Measurements from ENCODE around the gene CCPG1.
"Not testable (repeated sequence)": the region's sequence is repeated elsewhere in the genome, so short reads cannot be mapped to it uniquely, and the experiment has no call there.

Gene CCPG1, protein sequence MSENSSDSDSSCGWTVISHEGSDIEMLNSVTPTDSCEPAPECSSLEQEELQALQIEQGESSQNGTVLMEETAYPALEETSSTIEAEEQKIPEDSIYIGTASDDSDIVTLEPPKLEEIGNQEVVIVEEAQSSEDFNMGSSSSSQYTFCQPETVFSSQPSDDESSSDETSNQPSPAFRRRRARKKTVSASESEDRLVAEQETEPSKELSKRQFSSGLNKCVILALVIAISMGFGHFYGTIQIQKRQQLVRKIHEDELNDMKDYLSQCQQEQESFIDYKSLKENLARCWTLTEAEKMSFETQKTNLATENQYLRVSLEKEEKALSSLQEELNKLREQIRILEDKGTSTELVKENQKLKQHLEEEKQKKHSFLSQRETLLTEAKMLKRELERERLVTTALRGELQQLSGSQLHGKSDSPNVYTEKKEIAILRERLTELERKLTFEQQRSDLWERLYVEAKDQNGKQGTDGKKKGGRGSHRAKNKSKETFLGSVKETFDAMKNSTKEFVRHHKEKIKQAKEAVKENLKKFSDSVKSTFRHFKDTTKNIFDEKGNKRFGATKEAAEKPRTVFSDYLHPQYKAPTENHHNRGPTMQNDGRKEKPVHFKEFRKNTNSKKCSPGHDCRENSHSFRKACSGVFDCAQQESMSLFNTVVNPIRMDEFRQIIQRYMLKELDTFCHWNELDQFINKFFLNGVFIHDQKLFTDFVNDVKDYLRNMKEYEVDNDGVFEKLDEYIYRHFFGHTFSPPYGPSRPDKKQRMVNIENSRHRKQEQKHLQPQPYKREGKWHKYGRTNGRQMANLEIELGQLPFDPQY

DNA sequence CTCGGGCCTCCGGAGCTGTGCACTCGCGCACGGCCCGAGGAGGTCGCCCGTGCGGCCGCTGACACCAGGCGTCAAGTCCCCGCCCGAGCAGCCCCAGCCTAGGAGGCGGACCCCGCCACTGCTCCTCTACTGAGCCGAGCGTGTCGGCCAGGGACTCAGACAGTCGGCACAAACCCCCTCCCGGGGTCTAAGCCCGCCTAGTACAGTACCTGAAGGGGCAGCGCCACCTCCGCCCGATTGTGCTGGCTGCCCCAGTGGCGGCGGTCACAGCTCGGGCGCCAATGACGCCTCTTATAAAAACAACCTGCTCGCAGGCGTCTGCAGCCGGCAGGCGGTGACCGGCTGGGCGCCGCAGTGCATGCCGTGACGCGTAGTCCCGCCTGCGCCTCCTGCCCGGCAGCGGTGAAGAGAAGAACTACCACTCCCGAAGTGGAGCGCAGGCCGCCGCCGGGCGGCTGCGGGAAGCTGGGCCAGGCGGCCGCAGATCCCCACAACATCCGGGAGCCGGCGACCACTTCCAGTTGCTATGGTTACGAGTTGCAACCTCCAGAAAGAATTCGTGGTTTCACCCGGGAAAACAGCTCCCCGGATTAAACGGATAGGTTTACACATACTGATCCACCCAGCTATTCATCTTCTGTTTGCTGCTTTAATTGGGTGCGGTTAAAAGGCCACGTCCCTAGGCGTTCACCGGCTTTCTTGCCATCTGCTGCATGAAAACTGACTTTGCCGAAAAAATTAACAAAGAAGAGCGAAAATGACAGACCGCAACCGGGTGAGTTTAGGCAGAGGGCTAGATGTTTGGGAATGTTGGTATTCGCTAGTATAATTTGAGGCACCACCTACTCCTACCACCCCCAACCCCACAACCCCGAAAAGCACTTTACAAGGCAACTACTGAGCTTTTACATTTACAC lies at the start of gene CCPG1, which contains the start of gene PIERCE2:
CCPG1 (minus strand) TSS at position 348 of the 917 bp plus-strand sequence. CDS start 18,935 bp downstream, outside the sequence.
PIERCE2 (plus strand) TSS at position 484 of the 917 bp plus-strand sequence; CDS start at position 758, 274 bp downstream.
- DNase-seq (ENCODE audit: low read depth): peak; percentile 68

DNA sequence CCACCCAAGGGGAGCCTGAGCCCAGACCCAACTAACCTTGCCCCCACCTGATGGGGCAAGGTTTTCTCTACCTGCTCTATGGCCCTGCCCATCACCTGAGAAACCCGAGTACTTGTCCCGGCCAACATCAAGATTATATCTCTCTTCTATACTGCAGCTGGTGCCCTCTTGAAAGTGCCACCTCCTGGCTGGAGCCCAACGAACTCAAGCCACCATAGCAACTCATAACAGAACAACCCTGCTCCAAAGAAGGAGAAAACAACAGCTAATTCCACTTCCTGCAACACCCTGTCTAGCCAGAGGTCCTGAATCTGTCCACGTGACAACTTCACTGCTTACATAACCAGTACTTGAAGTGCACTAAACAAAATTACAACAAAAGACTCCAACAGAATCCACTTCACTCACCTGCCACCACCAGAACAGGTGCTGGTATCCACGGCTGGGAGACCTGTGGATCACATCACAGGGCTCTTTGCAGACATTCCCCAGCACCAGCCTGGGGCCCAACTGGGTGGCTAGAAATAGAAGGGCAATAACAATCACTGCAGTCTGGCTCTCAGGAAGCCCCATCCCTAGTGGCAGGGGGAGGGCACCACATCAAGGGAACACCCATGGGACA lies 49.4 kb upstream of the CCPG1 start:
- no peak for DNase-seq (ENCODE audit: low read depth)

DNA sequence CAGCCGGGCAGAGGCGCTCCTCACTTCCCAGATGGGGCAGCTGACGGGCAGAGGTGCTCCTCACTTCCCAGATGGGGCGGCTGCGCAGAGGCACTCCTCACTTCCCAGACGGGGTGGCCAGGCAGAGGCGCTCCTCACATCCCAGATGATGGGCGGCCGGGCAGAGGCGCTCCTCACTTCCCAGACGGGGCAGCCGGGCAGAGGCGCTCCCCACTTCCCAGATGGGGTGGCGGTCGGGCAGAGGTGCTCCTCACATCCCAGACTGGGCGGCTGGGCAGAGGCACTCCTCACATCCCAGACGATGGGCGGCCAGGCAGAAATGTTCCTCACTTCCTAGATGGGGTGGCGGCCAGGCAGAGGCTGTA lies 38.9 kb upstream of the CCPG1 start:
- DNase-seq (ENCODE audit: low read depth): not testable (repeated sequence)

DNA sequence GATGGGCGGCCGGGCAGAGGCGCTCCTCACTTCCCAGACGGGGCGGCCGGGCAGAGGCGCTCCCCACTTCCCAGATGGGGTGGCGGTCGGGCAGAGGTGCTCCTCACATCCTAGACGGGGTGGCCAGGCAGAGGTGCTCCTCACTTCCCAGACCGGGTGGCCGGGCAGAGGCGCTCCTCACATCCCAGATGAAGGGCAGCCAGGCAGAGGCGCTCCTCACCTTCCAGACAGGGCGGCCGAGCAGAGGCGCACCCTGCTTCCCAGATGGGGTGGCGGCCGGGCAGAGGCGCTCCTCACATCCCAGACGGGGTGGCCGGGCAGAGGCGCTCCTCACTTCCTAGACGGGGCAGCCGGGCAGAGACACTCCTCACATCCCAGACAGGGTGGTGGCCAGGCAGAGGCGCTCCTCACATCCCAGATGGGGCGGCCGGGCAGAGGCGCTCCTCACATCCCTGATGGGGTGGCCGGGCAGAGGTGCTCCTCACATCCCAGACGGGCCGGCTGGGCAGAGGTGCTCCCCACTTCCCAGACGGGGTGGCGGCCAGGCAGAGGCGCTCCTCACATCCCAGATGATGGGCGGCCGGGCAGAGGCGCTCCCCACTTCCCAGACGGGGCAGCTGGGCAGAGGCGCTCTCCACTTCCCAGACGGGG lies 38.3 kb upstream of the CCPG1 start:
- DNase-seq (ENCODE audit: low read depth): not testable (repeated sequence)

DNA sequence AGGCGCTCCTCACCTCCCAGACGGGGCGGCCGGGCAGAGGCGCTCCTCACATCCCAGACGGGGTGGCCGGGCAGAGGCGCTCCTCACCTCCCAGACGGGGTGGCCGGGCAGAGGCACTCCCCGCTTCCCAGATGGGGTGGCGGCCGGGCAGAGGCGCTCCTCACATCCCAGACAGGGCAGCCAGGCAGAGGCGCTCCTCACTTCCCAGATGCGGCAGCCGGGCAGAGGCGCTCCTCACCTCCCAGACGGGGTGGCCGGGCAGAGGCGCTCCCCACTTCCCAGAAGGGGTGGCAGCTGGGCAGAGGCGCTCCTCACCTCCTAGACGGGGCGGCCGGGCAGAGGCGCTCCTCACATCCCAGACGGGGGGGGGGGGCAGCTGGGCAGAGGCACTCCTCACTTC lies 37.8 kb upstream of the CCPG1 start:
- not testable (repeated sequence) for DNase-seq (ENCODE audit: low read depth)

DNA sequence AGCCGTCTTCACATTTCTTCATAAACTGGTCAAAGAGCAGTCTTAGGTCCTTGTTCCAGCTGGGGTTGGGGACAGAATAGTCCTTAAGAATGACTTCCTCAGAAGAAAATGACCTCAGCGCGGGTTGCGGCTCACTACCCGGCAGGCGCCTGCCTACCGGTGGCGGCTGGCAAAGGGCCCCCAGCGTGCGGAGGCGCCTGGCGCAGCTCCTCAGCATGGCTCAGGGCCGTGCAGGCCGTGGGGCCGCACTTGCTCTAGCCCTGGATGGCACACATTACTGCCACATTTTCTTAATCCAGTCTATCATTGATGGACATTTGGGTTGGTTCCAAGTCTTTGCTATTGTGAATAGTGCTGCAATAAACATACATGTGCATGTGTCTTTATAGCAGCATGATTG lies 35.0 kb upstream of the CCPG1 start:
- DNase-seq (ENCODE audit: low read depth): not testable (repeated sequence)

DNA sequence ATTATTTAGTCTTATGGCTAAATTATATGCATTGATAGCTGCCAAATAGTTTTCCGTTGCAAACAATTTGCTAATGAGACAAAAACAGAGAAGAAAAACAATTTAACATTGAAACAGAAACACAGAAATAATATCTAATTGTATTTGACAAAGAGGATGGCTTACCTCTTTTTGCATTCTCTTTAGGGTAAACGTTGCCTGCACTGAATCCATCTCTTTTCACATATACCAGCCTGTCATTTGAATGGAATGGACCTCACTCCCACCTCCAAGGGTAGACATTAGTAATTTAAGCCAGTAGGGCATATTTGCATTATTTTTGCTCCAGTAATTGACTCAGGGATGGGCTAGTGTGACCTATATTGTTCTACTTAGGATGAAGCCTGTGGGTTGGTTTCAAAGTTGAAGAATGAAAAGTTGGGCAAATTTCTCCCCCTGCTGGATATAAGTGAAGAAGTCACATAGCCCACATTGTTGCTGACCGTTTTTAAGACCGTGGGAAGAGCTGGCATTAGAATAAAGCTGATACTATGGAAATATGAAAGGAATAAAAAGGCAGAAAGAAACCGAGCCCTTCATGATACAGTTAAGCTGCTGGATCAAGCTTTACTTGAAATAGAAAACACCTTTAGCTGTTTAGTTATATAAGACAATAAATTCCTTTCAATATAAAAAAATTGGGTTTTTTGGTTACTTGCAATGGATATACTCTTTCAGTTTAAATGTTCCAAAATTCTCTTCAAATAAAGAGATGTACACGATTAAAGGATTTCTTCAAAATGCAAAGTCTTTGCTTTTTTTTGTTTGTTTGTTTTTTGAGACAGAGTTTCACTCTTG lies 27.0 kb upstream of the CCPG1 start:
- no peak for DNase-seq (ENCODE audit: low read depth)

DNA sequence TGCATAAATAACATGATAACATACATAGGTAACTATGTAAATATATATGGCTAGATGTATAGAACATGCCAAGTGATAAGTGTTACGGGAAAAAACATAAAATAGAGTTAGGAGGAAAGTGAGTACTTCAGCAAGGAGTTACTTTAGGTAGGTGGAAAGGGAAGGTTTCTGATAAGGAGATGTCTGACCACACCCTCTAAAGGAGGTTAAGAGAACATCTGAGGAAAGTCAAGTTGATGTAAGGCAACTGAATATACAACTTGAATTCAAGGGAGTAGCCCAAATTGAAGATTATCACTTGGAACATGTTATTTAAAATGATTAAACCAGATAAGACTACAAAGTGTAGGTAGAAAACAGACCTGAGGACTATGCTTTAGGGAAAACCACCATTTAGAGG lies 13.9 kb upstream of the CCPG1 start:
- DNase-seq (ENCODE audit: low read depth): no peak

DNA sequence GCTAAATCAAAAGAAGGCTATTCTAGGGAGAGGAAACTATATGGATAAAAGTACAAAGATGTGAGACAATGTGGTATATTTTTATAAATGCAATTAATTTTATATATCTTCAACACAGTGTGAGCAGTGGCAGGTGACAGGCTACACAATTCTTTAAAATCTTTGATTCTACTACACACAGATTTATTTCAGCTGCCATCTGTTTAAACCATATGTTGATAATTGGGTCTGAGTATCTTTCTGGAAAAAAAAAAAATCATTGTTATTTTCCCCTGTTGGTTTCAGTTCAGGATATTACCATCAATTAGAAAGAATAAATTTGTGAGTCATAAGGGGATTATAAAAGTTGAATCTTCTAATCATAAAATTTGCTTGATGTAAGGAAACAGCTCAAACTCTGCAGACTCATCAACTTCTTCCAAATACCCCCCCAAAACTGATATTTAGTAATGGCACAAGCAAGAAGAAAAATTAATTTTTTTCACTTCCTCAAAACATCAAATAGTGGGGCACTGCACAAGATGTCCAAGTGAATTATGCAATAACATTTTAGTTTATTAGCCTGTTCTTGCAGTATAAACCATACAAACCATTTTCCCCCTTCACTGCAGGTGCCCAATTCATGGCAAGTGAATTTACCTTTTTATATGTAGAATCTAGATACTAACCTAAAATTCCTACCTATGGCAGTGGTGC lies 12.2 kb upstream of the CCPG1 start:
- DNase-seq (ENCODE audit: low read depth): no peak

DNA sequence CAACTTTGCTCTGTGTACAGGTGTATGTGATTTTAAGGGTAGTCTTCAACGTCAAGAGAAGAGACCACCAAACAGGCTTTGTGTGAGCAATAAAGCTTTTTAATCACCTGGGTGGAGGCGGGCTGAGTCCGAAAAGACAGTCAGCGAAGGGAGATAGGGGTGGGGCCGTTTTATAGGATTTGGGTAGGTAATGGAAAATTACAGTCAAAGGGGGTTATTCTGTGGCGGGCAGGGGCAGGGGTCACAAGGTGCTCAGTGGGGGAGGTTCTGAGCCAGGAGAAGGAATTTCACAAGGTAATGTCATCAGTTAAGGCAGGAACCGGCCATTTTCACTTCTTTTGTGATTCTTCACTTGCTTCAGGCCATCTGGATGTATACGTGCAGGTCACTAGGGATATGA lies 9.5 kb upstream of the CCPG1 start:
- not testable (repeated sequence) for DNase-seq (ENCODE audit: low read depth)

DNA sequence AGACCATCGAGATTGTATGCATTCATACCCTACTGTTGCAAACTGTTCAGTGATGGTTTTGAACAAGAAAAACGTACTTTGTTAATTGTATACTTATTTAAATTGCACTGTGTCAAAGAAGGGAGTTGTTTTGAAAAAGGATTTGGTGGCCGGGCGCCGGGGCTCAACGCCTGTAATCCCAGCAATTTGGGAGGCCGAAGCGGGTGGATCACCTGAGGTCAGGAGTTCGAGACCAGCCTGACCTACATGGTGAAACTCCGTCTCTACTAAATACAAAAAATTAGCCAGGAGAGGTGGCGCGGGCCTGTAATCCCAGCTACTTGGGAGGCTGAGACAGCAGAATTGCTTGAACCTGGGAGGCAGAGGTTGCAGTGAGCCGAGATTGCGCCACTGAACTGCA lies 817 bp upstream of the CCPG1 start:
- not testable (repeated sequence) for DNase-seq (ENCODE audit: low read depth)

DNA sequence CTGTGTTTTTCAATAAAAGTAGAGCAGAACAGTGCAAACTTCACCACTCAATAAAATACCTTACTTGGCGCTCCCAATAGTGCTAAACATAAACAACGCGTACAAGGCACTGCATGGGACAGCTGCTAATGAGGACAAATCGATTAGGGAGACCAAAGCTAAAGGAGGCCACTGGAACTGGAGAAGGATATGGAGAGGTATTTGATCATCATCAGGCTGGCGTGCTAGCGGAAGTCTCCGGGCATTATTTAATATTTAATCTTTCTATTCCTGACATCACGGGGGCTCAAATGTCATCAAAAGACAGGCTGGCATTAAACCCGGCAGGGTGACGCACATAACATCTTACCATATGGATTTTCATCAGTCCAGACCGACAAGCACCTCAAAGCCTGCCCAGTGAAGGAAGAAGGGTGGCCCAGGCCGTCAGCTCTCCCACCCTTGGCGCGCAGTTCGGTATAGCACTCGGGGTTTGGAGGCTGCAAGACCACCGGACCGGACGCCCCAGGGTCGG lies 604 bp downstream of the CCPG1 start:
- DNase-seq (ENCODE audit: low read depth): no peak

DNA sequence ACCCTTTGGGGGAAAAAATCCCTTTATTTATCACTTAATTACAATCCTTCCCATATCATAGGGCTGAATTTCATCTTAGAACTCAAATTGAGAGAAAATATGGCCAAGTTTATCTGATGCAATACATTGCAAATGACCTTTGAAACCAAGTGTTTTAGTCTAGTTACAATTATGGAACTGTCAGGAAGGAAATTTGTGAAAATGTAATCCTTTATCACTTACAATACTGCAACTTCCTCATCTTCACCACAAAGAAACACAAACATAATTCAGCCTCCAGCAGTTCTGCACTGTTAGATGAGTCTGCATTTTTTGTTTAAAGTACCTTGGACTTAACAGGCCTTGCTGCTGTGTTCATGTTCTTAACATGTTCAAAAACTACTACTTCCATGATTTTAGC lies 4.6 kb downstream of the CCPG1 start:
- DNase-seq (ENCODE audit: low read depth): no peak

DNA sequence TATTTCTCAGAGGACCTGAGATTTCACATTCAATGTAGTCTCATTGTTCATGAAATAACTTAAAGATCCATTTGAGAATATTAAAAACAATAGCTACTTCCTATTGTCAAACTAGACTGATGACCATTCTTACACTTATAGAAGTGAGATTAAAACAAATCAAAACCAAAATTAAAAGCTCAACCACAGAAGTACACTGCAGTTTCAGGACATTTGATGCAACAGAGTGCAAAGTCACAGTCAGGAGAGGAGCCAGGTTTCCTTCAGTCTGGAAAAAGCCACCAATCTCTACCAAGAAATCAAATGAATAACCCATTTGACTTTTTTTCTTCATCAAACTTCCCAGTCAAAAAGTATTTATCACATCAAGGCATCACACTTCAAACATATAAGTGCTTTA lies 5.5 kb downstream of the CCPG1 start:
- DNase-seq (ENCODE audit: low read depth): no peak

DNA sequence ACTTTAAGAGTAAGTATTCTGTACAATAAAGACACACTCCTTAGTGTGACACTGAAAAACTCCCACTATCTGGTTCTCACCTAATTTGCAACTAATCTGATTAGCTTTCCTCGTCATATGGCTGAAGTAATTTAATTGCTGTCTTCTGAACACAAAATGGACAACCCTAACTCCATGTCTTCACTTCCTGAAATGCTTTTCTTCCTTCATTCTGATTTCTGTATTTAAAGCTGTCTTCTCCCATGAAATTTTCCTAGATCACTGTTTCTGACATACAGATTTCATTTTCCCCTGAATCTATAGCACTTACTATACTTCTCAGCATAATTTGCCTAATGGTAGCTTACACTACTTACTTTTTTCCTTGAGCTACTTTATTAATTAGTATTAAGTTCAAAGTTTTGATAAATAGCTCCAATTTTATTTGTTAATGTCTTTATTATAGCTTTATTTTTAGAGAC lies 6.3 kb downstream of the CCPG1 start:
- DNase-seq (ENCODE audit: low read depth): no peak

DNA sequence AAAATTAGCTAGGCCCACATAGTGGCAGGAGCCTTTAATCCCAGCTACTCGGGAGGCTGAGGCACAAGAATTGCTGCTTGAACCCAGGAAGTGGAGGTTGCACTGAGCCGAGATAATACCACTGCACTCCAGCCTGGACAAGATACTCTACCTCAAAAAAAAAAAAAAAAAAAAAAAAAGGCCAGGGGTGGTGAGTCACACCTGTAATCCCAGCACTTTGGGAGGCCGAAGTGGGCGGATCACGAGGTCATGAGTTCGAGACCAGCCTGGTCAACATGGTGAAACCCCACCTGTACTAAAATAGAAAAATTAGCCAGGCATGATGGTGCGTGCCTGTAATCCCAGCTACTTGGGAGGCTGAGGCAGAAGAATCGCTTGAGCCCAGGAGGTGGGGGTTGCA lies 8.1 kb downstream of the CCPG1 start:
- not testable (repeated sequence) for DNase-seq (ENCODE audit: low read depth)

DNA sequence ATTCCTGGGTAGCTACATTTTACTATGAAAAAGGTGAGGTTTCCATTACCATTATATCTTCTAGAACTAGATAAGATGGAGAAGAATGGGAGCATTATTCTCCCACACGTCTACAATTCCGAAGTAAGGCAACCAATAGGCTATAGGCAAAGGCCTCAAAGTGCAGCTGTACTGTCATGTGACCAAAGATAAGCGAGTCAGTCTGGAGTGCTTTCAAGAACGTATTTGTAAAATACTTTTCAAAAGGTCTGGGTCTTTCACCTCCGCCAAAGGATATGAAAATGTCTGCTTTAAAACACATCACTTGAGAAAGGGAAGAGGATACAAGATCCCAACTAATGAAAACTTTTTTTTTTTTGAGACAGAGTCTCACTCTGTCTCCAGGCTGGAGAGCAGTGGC lies 9.9 kb downstream of the CCPG1 start:
- DNase-seq (ENCODE audit: low read depth): no peak

DNA sequence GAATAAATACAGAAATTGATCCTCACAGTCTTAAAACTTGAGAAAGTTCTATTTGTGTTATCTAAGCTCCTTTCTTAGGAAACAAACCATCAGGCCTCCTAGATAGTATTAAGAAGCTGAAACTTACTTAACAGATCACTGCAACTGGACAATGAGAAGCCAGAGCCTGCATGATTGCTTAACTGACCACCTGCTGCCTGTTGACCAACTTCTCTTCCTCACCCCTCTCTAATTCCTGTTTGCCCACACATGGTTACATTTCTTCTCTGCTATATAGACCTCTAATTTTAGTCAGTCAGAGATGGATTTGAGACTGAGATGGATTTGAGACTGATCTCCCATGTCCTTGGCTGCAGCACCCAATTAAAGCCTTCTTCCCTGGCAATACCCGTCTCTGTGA lies 13.5 kb downstream of the CCPG1 start:
- DNase-seq (ENCODE audit: low read depth): no peak

DNA sequence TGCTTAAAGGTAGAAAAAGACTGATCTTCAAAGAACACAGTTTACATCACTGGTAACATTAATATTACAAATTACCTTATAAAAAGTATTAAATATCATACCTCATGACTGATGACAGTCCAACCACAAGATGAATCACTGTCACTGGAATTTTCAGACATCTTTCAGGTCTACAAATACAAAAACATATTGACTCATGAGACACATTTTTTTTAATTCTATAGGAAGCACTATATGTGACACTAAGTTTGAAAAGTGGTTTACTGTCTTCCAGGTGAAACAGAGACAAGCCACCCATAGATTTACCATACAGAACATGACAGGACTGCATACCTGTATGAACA lies 18.9 kb downstream of the CCPG1 start:
- no peak for DNase-seq (ENCODE audit: low read depth)
